Stimulated activated CD4-positive, alpha-beta T cell treated with anti-CD3 and anti-CD28 coated beads, Interleukin-1b, Interleukin-23, amount 100 ng/mL, for 4 hours (primary cell): ENCODE measurements around the gene PLXNA4.

ENCODE experiments used
- DNase-seq, 2 donors: peaks; one replicate each; pipeline ENCODE4 v3.0.0-alpha.2; 2020; ENCODE audit warnings: low read depth in 2 of 2

The PLXNA4 gene

DNA sequence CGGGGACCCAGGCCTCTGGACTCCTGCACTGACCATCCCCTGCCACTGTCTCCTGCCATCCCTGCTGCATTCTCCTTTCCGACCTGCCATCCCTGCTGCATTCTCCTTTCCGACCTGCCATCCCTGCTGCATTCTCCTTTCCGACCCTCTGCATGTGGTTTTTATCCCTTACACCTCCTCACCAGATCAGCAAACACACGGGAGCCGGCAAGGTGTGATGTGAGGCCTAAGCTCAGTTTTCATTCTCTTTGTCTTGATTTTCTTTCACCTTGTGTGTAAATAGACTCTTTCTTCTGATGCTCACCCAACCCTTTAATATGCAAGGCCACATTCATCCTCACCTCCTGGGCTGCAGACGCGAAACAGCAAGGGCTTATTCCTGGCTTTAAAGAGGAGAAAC is 11.4 kb downstream of the PLXNA4 start:
- no peak for DNase-seq

- no peak for DNase-seq
Measured at GRCh38 chr7:132564090-132564489, 12.2 kb downstream of the PLXNA4 start.

GRCh38 chr7:132562690-132563089 is 13.6 kb downstream of the PLXNA4 start:
- no peak for DNase-seq

DNA sequence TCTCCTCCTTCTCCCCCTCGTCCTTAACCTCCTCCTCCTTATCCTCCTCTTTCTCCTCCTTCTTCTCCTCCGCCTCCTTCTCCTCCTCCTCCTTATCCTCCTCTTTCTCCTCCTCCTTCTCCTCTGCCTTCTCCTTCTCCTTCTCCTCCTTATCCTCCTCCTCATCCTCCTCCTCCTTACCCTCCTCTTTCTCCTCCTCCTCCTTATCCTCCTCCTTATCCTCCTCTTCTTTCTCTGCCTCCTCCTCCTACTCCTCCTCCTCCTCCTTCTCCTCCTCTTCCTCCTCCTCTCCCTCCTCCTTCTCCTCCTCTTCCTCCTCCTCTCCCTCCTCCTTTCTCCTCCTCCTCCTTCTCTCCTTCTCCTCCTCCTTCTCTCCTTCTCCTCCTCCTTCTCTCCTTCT is 14.5 kb downstream of the PLXNA4 start:
- DNase-seq, result no peak

DNA sequence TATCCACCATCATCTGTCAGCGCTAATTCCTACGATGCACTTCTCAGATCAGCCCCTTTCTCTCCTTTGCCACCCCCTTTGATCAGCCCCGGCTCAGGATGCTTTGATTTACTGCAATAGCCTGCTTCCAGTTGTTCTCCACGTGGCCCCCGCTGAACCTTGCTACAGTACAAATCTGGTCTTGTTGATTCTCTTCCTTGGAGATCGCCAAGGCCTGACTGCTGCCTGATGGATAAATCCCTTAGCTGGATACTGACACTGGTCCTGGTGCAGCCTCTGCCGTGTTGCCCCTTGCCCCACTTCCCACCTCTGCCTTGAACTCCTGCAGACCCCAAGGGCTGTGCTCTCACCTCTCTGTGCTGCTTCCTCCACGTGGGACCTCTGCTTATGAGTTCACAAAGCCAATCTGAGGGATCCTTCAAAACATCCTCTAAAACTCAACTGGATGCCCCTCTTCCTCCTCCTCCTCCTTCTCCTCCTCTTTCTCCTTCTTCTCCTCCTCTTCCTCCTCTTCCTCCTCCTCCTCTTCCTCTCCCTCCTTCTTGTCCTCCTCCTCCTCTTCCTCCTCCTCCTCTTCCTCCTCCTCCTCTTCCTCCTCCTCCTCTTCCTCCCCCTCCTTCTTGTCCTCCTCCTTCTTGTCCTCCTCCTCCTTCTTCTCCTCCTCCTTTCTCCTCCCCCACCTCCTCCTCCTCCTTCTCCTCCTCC is 15.3 kb downstream of the PLXNA4 start:
- DNase-seq, result no peak

GRCh38 chr7:132560105-132560504 is 16.2 kb downstream of the PLXNA4 start:
- no peak for DNase-seq

DNA sequence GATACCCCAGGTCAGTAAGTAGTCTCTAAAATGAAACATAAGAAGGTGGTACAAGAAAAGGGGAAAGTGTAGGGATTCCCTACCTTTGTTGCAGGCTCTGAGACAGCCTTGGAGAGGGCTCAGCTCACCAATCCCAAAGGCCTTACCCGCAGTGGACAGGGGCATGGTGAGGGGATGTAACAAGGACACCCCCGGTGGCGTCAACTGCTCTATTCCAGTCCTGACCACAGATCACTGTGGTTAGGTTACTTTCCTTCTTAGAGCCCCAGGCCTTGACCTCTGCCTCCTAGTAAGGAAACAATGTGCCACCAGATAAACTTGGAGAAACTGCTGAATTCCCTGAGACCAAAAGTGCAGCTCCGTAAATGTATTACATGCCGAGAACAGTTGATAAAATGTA is 17.5 kb downstream of the PLXNA4 start:
- DNase-seq, result no peak

DNA sequence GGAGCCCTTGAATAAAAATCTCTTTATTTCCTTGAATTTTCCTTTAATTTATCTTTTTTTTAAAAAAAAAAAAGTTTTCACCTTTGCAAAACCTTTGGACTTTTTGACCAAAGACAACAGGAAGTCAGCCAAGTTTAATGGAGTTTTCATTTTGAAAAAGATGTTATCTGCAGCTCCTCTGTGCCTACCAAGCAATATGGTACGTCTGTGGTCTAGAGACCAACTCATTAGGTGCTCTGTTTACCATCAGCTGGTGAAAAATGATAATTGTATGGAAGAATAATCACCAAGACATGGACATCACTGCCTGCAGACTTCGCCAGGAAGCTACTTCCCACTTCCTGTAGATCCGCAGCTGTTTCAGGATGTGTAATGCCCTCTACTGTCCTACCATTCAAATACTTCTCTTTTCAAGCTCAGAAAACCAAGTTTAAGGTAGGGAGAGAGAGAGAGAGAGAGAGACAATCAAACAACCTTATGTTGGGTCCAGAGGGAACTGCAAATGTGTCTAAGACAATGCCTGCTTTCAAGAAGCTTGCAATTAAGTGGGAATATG is 18.7 kb downstream of the PLXNA4 start:
- DNase-seq, result no peak

GRCh38 chr7:132554446-132554845 is 21.8 kb downstream of the PLXNA4 start:
- no peak for DNase-seq

DNA sequence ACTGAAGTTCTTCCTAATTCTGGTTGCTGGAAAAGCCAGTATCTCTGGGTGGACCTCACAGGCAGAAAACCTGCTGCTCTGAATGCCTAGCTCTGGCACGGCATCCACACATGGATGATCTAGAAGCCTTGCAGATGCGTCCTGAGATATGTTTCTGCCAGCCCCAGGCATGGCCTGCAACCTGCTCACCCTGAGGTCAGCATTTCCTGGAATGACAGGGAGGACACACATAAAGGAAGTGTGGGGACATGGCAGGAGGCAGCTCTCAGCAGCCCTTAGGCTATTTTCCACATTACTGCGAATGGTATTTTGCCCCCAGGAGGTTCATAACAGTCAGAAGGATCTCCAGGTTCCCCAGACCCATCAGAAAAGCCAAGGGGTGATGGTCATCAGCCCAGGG is 23.2 kb downstream of the PLXNA4 start:
- no peak for DNase-seq

DNA sequence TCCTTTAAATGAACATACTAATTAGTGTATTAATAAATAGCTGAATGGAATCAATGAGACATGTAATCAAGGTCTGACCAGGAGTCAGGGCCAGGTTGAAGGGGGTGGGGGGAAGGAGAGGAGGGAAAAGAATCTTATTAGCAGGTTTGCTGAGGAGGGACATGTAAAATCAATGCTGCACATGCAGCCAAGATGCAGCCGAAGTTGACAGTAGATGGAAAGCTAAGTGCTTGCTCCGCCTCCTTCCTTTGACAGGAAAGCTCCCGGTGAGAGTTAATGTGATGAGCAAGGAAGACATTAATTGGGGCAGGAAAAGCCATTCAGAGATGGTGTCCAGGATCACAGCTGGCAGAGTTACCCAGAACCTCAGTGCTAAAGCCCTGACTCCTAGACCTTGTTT is 24.4 kb downstream of the PLXNA4 start:
- DNase-seq, result no peak

- no peak for DNase-seq
Measured at GRCh38 chr7:132551439-132551838, 24.8 kb downstream of the PLXNA4 start.

DNA sequence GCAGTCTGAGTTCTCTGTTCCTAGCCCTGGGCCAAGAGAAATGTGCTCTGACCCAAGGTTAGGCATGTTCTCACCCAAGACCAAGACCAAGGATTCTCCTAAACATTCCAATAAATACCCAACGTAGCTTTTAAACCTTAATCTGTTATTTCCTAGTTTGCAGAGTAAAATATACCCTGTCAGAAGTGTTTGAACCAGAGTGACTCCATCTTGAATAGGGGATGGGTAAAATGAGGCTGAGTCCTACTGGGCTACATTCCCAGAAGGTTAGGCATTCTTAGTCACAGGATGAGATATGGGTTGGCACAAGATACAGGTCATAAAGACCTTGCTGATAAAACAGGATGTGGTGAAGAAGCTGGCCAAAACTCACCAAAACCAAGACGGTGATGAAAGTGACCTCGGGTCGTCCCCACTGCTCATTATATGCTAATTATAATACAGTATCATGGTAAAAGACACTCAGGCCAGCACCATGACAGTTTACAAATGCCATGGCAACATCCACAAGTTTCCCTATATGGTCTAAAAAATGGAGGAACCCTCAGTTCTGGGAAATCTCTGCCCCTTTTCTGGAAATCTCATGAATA is 27.7 kb downstream of the PLXNA4 start:
- DNase-seq, result no peak

DNA sequence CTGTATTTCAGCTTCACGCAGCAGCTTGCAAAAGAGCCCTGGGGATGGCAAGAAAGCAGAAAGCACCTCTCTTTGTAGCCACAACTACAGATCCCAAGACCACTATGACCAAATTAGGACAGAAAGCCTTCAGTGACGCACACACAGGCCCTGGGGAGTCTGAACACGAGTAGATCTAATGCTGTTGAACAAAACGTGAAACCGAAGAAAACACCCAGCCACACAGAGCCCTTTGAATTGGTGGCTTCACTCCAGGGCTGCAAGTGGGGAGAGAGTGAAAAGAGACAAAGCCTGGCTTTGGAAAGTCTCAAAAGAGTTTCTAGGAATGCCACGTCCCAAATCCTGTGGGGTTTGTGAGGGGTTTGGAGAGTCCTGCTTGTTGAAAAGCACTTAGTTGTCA is 28.4 kb downstream of the PLXNA4 start:
- no peak for DNase-seq

DNA sequence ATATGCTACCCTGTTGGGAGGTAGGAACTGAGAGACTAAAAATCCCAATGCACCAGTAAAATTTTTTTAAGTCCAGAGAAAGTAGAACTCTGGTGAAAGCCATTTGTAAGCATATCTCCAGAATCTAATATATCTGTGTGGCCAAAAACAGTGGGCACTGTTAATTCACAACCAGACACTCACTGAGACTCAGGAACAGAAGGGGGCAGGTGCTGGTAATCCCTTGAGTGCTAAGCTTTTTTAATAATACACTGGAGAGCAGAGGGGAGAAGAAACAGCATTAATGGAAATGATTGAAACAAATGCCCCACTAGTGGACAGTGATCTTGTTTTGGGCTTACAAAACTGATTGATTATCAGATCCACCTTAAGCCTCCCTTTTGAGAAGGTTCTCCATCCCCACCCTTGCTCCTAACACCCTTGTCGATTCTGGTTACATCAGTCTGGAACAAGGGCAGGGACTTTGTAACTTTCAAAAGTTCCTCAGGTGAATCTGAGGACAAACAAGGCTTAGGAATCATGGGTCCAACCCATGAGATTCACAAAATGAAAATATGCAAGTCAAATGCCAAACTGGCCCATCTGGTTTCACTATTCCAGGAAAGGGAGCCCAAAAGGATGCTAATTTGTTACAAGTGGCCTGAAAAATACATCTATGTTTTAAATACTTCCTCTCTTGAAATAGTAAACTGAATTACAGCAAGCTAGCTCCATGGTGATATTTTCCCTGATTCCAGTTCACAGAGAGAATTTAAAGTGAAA is 29.7 kb downstream of the PLXNA4 start:
- no peak for DNase-seq

- DNase-seq, result no peak
Measured at GRCh38 chr7:132545756-132546155, 30.5 kb downstream of the PLXNA4 start.

GRCh38 chr7:132544999-132545398 is 31.3 kb downstream of the PLXNA4 start:
- DNase-seq, result no peak

DNA sequence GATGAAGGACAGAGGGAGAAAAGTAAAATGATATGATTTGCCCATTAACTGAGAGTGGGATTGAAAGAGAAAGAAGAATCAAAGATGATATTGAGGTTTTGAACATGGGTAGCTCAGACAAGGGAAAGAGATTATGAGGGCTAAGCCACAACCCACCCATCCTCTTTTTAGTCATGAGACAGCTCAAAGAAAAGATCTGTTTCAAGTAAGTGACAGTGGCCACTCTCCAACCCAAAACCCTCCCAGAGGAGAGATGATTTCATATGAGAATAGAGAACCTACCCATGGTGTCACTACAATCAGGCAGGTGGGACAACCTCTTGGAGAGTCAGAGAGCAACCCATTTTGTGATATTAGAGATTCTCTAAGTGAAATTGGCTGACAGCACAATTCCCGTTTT is 32.2 kb downstream of the PLXNA4 start:
- DNase-seq, result no peak

DNA sequence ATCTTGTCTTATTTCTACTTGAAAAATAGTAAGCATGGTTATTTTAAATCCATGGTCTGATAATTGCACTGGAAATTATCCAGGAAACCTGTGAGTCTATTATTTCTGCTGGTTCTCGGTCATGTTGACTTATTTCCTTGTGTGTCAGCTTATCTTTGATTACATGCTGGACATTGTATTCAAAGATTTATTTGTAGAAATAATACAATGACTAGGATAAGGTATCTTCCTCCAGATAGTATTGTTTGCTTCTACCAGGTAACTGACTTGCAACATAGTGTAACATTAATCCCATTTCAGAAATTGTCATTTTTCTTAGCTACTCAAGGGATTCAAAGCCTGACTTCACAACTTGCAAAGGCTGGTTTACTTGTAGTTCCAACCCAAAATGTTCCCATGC is 33.4 kb downstream of the PLXNA4 start:
- DNase-seq, result no peak

- no peak for DNase-seq
Measured at GRCh38 chr7:132541656-132542055, 34.6 kb downstream of the PLXNA4 start.

GRCh38 chr7:132537456-132538145 is 38.7 kb downstream of the PLXNA4 start:
- no peak for DNase-seq
